Measurements from ENCODE around the gene SEPTIN6. TPM values are rescaled to one million over a fixed set of nuclear protein-coding genes. Genes with fewer than 3 reads are reported as not detected.

SEPTIN6 gene
- total and polyA plus RNA-seq, 2 experiments from 2014 or later: 21.3 to 31.4 TPM

DNA sequence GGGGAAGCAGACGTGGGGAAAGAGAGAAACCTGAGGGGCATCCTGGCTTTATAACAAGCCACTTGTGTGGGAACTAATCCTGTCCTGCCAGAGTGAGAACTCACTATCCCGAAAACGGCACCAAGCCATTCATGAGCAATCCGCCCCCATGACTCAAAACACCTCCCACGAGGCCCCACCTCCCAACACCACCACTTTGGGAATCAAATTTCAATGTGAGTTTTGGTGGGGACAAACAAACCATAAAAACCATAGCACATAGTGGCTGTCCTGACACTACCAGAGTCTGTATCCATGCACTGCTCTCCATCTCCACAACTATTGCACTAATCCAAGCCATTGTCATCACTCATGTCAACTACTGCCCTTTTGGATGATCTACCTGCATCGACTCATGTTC is 28.5 kb upstream of the SEPTIN6 start:
- H3K9me3 ChIP-seq (ENCODE audit: low read depth): no peaks in the 10 kb centered on the region
- 62% methylated on average over 6 of the region's 6 CpGs for WGBS (ENCODE audit: low lambda C conversion rate, missing lambda C conversion rate)
- no peaks in the 10 kb centered on the region for H3K27me3 ChIP-seq
- no peaks in the 10 kb centered on the region for H3K79me2 ChIP-seq
- no peak overlapping the region for H3K4me2 ChIP-seq
- no peaks in the 10 kb centered on the region for H3K4me1 ChIP-seq (ENCODE audit: insufficient read depth)
- H4K20me1 ChIP-seq (ENCODE audit: insufficient read depth, poor library complexity, severe bottlenecking): no peaks in the 10 kb centered on the region
- H3K36me3 ChIP-seq (replicated peaks; ENCODE audit: insufficient read depth, low read depth): no peaks in the 10 kb centered on the region
- no peak overlapping the region for H3K27ac ChIP-seq
- H3K9me2 ChIP-seq (replicated peaks; ENCODE audit: insufficient read depth): no peaks in the 10 kb centered on the region
- TF ChIP-seq, protein P1, sequence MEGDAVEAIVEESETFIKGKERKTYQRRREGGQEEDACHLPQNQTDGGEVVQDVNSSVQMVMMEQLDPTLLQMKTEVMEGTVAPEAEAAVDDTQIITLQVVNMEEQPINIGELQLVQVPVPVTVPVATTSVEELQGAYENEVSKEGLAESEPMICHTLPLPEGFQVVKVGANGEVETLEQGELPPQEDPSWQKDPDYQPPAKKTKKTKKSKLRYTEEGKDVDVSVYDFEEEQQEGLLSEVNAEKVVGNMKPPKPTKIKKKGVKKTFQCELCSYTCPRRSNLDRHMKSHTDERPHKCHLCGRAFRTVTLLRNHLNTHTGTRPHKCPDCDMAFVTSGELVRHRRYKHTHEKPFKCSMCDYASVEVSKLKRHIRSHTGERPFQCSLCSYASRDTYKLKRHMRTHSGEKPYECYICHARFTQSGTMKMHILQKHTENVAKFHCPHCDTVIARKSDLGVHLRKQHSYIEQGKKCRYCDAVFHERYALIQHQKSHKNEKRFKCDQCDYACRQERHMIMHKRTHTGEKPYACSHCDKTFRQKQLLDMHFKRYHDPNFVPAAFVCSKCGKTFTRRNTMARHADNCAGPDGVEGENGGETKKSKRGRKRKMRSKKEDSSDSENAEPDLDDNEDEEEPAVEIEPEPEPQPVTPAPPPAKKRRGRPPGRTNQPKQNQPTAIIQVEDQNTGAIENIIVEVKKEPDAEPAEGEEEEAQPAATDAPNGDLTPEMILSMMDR (IDR thresholded peaks at IDR 0.05; ENCODE audit: poor library complexity): no peak
- TF ChIP-seq EZH2 (IDR thresholded peaks at IDR 0.05; ENCODE audit: borderline replicate concordance) (no peak), EZH2phosphoT487 (IDR thresholded peaks at IDR 0.05; ENCODE audit: low read depth, severe bottlenecking, unreplicated experiment) (no peak)
- no peak for DNase-seq (ENCODE audit: low spot score)
- no peak overlapping the region for H3K4me3 ChIP-seq
- H2AFZ ChIP-seq: no peak overlapping the region

DNA sequence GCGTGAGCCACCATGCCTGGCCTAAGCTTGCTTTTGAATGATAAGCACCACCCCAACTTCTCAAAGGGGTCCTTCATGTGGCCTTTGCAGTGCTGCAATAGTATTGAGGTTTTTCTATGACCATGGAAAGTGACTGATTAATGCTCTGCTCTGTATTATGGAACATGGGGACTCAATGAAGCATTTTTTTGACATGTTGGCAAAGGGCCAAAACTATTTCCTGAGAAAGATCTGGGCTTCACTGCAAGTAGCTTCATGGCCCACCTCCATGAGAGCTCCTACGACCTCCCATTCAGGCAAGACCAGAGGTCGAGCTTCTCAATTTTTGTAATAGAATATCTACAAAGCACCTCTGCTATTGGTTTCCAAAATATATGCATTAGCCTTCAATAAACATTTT is 16.7 kb upstream of the SEPTIN6 start:
- TF ChIP-seq EZH2phosphoT487 (IDR thresholded peaks at IDR 0.05; ENCODE audit: low read depth, severe bottlenecking, unreplicated experiment) (no peak), EZH2 (IDR thresholded peaks at IDR 0.05; ENCODE audit: borderline replicate concordance) (no peak)
- TF ChIP-seq, protein P1 (IDR thresholded peaks at IDR 0.05; ENCODE audit: poor library complexity): no peak
- no peaks in the 10 kb centered on the region for H3K9me2 ChIP-seq (replicated peaks; ENCODE audit: insufficient read depth)
- peaks cover 4% of the 10 kb centered on the region for H3K9me3 ChIP-seq (ENCODE audit: low read depth)
- no peak overlapping the region for H3K4me2 ChIP-seq
- no peaks in the 10 kb centered on the region for H3K4me1 ChIP-seq (ENCODE audit: insufficient read depth)
- no peak for DNase-seq (ENCODE audit: low spot score)
- H3K36me3 ChIP-seq (replicated peaks; ENCODE audit: insufficient read depth, low read depth): no peaks in the 10 kb centered on the region
- no peaks in the 10 kb centered on the region for H3K79me2 ChIP-seq
- no peak overlapping the region for H3K4me3 ChIP-seq
- no peak overlapping the region for H3K27ac ChIP-seq
- H3K27me3 ChIP-seq: no peaks in the 10 kb centered on the region
- WGBS (ENCODE audit: low lambda C conversion rate, missing lambda C conversion rate): 77% methylated on average over 3 of the region's 3 CpGs
- H4K20me1 ChIP-seq (ENCODE audit: insufficient read depth, poor library complexity, severe bottlenecking): no peaks in the 10 kb centered on the region
- no peak overlapping the region for H2AFZ ChIP-seq

DNA sequence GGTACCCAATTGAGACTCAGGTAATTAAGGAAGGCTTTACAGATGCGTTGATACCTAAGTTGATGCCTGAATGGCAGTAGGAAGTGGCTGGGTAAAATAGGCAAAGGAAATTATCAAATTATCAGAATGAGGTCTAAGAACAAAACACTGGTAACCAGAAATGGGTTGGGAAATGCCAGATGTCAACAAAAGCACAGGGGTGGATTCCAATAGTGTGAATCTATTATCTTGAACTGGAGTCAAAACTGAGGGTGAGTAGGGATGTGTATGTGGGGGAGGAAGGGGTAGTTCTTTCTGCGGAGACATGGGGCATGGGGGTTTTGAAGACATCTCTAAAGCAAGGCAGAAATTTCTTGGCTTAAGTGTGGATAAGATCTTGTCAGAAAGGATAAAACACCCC is 16.0 kb upstream of the SEPTIN6 start:
- H3K79me2 ChIP-seq: no peaks in the 10 kb centered on the region
- H3K27me3 ChIP-seq: no peaks in the 10 kb centered on the region
- WGBS (ENCODE audit: low lambda C conversion rate, missing lambda C conversion rate): 83% methylated on average over 2 of the region's 2 CpGs
- H3K36me3 ChIP-seq (replicated peaks; ENCODE audit: insufficient read depth, low read depth): no peaks in the 10 kb centered on the region
- no peak overlapping the region for H2AFZ ChIP-seq
- TF ChIP-seq EZH2 (IDR thresholded peaks at IDR 0.05; ENCODE audit: borderline replicate concordance): no peak
- TF ChIP-seq EZH2phosphoT487 (IDR thresholded peaks at IDR 0.05; ENCODE audit: low read depth, severe bottlenecking, unreplicated experiment): no peak
- TF ChIP-seq, protein P1 (IDR thresholded peaks at IDR 0.05; ENCODE audit: poor library complexity): no peak
- H3K9me2 ChIP-seq (replicated peaks; ENCODE audit: insufficient read depth): no peaks in the 10 kb centered on the region
- H4K20me1 ChIP-seq (ENCODE audit: insufficient read depth, poor library complexity, severe bottlenecking): no peaks in the 10 kb centered on the region
- H3K4me1 ChIP-seq (ENCODE audit: insufficient read depth): no peaks in the 10 kb centered on the region
- no peak overlapping the region for H3K4me3 ChIP-seq
- no peak for DNase-seq (ENCODE audit: low spot score)
- no peak overlapping the region for H3K4me2 ChIP-seq
- no peak overlapping the region for H3K27ac ChIP-seq
- no peaks in the 10 kb centered on the region for H3K9me3 ChIP-seq (ENCODE audit: low read depth)

DNA sequence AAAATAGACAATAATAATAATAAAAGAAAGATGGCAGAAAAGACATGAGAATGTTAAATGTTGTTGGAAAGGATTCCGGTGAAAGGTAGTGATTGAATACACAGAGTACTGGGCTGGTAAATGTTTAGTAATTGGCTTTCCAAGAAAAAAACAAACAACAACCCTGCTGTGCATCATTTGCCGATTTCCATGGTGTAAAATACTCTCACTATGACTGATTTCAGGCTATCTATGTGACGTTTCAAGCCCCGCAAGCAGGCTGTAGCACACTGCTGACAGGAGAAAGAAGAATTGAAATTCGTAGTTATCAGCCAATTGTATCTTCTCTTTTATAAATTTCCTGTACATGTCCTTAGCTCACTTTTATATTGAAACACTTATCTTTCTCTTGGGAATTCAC is 13.6 kb upstream of the SEPTIN6 start:
- Histone ChIP-seq H3K27ac (no peak overlapping the region), H3K4me2 (no peak overlapping the region), H3K27me3 (no peaks in the 10 kb centered on the region), H3K4me3 (no peak overlapping the region), H4K20me1 (ENCODE audit: insufficient read depth, poor library complexity, severe bottlenecking) (no peaks in the 10 kb centered on the region), H3K4me1 (ENCODE audit: insufficient read depth) (no peaks in the 10 kb centered on the region), H3K9me3 (ENCODE audit: low read depth) (no peaks in the 10 kb centered on the region), H3K79me2 (no peaks in the 10 kb centered on the region), H2AFZ (no peak overlapping the region), H3K36me3 (replicated peaks; ENCODE audit: insufficient read depth, low read depth) (no peaks in the 10 kb centered on the region), H3K9me2 (replicated peaks; ENCODE audit: insufficient read depth) (no peaks in the 10 kb centered on the region)
- TF ChIP-seq, protein P1 (IDR thresholded peaks at IDR 0.05; ENCODE audit: poor library complexity): no peak
- TF ChIP-seq EZH2 (IDR thresholded peaks at IDR 0.05; ENCODE audit: borderline replicate concordance) (no peak), EZH2phosphoT487 (IDR thresholded peaks at IDR 0.05; ENCODE audit: low read depth, severe bottlenecking, unreplicated experiment) (no peak)
- 71% methylated on average over 5 of the region's 5 CpGs for WGBS (ENCODE audit: low lambda C conversion rate, missing lambda C conversion rate)
- DNase-seq (ENCODE audit: low spot score): no peak
